GM21423 (cell line): ENCODE data around the gene OR6B3.

ENCODE experiments used
- ATAC-seq: cut with Tn5 transposase; IDR thresholded peaks from one replicate; pipeline ENCODE4 v1.9.1; 2021; ENCODE audit warnings: mild to moderate bottlenecking, moderate library complexity; ENCODE audit not compliant: unreplicated experiment

Gene OR6B3

DNA sequence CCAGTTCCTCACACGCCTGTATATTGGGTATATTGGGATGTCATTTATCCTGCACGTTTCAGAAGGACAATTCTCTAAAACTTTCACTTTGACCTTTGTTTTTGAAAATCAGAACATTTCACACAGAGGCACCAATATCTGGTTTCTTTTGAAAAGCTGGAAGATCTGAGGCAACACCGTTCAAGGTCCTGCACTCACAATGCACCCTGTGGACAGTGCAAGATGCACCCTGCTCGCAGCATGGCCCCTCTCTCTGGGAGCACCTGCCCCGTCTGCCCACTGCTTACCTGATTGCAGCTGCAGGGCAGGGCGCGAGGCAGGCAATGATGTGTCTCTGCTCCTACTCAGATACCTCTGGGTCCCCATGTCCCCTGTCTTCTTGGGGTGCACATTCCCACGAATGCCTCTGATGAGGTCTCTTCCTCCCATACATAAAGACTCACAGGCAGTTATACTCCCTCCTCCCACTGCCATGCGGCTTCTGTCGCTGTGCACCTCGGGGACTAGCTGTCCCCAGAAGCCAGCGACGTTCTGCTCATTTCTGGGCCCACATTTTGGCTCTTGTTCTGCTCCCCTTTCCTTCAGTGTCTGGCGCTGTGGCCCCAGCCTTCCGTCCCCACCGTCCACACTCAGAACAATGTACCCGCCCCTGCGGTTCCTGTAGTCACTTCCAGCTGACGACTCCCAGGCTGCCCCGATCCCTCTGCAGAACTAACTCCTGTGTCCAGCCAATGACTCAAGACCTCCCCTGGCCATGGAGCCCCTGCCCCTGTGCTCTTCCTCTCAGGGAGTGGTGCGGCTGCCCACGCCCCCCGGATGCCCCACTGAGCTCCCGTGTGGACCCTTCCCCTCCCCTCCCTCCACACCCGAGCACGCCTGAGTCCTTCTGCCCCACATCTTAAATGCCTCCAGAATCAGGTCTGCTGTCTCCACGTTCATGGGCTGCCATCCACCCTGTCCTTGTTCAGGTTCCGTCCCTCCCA lies at the start of gene OR6B3:
TSS of gene OR6B3 (minus strand) at position 349 of the 983 bp plus-strand sequence.
- ATAC-seq, result no peak

DNA sequence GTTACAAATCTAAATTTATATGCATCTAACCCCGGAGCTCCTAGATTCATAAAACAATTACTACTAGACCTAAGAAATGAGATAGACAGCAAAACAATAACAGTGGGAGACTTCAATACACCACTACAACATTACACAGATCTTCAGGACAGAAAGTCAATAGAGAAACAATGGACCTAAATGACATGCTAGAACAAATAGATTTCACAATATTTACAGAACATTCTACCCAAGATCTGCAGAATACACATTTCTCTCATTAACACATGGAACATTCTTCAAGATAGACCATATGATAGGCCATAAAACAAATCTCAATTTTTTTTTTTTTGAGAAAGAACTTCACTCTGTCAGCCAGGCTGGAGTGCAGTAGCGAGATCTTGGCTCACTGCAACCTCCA lies 45.0 kb upstream of the OR6B3 start:
- ATAC-seq, result no peak

DNA sequence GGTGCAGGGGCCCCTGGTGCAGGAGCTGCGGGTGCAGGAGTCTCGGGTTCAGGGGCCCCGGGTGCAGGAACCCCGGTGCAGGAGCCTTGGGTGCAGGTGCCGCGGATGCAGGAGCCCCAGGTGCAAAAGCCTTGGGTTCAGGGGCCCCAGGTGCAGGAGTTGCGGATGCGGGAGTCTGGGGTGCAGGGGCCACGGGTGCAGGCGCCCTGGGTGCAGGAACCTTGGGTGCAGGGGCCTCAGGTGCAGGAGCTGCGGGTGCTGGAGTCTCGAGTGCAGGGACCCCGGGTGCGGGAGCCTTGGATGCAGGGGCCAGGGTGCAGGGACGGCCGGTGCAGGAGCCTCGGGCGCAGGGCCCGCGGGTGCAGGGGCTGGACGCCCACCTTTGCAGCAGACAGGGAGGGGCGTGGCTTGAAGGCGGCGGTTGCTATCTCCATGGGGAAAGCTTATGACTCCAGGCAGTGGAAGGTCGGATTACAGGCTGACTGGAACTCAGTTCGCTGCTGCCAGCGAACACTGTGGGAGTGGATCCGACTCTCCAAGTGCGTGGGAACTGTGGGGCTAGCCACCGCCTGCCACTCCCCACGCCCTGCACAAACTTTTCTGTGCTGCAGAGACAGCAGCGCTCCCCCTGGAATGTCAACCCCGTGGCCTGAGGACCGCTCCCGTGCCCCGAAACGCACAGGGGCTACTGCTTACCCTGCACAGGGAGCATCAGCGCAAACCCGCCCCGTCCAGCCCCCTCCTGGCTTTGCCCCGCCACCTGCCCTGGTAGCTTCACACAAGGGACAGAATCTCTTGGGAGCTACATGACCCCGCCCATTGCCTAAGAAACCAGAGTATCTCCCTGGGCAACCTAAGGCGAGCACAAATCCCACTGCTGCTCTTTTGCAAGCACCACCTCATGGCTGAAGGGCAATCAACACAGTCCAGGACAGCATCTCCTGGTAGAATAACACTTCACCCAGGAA lies 42.5 kb upstream of the OR6B3 start:
- no peak for ATAC-seq

DNA sequence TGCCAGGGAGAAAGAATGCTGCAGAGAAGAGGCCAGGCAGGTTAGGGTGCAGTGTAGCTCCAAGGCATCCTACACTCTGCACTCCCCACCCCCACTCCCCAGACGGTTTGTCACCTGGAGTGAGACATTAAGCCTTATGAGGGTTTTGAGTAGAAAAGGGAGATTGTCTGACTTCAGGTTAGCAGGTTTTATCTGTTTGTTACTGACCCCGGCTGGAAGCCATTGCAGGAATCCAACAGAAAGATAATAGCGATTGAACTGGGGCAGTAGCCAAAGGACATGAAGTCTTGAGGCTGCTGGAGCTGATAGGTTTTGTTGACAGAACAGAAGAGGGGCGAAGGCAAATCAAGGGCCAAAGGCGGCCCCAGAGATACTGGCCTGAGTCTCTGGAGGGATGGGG lies 36.0 kb upstream of the OR6B3 start:
- no peak for ATAC-seq

DNA sequence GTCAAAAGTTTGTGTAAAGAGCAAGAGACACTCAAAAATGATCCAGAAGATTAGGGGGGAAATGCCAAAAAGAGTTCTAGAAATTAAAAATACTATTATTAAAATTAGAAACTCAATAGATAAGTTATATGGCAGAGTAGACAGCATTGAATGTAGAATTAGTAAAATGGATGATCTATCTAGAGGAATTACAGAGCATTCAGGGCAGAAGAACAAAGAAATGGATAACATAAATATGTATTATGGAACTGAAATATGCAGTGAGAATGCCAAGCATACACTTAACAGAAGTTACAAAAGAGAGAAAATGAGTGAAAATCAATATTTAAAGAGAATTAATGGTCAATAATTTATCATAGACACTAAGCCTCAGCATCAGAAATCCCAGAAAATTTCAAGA lies 33.2 kb upstream of the OR6B3 start:
- ATAC-seq, result no peak

DNA sequence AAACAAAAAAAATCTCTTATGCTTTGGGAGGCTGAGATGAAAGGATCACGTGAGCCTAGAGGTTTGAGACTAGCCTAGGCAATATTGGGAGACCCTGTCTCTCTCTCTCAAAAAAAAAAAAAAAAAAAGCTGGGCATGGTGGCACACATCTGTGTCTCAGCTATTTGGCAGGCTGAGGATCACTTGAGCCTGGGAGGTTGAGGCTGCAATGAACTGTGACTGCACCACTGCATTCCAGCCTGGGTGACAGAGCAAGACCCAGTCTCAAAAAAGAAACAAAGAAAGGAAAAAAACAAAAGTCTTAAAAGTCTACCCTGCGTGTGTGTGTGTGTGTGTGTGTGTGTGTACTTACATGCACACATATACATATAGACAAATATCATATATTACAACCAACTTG lies 25.3 kb upstream of the OR6B3 start:
- no peak for ATAC-seq

DNA sequence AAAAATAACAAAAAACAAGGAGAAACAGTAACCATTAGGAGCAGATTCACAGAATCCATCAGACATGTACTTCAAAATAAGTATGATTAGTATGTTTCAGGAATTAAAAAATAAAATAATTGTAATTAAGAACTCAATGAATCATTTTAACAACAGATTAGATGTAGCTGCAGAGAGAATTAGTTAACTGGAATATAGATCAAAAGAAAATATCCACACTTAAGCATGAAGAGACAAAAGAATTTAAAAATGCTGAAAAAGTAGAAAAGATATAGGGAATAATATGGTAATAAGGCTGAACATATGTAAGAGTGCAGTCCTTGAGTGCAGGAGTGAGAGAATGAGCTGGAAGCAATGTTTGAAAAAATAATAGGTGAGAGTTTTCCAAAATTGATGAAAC lies 24.1 kb upstream of the OR6B3 start:
- no peak for ATAC-seq

DNA sequence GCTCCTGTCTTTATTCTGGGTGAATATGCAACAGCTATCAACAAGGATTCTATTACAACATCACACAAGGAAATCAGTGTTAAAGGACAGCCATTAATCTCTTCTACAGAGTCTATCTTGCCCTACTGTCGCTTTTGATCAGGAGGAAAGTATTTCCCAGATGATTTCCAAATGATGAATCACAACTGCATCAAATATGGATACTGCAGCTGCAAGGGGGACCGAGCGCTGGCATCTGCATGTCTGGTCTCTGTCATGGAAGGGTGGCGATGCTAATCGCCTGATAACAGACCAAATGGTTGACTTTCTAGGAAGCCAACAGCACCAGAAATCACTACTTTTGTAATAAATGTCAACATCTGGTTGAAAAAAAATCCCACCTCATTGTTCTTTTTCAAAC lies 21.2 kb upstream of the OR6B3 start:
- ATAC-seq, result no peak

DNA sequence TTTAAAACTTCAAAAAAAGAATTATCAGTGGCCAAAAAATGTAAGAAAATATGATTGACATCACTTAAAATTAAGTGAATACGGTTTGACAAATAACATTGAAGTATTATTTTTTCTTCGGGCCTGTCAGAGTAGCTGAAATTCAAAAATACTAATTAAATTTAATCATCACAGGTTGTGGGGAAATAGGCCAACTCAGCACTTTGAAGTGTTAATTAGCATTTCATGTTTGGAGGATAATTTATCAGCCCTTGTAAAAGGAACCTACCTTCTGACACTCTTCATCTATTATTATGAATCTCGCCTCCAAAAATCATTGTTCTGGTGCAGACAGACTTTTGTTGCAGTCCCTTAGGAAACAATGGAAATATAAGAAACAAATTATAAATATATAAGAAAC lies 17.6 kb upstream of the OR6B3 start:
- no peak for ATAC-seq

DNA sequence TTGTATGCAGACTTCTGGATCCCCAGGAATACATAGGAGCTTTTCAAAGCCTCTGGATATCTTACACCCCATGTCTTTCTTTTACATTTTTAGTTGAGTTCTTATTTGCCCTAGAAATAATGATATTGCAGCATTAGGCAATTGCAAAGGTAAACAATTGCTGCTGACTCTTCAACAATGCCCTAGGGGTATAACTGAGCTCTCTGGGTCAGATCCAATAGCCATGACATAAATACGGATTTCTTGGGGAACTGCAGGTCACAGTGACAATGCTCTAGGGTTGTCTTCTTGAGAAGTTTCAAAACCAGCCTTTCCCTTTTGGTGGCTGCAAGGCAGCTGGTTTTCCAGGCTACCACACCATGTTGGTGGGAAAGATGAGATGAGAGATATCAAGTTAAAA lies 16.5 kb upstream of the OR6B3 start:
- no peak for ATAC-seq

DNA sequence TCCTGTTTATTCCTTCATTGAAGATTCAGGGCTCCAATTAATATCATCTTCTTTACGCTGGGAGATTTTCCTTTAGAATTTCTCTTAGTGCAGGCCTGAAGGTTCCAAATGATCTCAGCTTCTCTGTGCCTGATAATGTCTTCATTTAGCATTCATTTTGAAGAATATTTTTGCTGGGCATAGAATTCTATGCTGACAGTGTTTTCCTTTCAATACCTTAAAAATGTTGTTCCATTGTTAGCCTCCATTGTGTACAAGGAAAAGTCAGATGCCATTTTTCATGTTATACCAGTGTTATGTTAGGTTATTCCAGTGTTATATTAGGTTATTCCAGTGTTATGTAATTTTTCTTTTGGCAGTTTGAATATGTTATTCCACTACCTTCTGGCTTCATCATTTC lies 14.9 kb upstream of the OR6B3 start:
- ATAC-seq, result no peak

DNA sequence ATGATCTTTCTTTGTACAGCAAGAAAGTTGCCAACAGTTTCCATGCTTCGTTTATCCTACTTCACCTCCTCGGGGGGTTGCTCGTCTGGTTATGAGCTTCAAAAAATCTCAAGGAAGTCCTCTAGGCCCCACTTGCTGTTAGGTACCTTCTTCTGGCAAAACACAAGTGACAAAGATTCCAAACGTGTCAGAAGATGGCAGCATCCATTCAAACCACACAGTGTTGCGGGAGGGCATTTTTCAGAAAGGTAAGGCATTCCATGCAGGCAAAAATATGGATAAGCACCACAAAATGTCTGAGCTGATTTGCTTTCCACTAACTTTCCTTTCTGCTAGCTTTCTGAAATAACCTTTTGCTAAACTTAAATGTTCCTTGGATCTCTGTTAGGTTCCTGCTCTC lies 13.2 kb upstream of the OR6B3 start:
- ATAC-seq, result no peak

DNA sequence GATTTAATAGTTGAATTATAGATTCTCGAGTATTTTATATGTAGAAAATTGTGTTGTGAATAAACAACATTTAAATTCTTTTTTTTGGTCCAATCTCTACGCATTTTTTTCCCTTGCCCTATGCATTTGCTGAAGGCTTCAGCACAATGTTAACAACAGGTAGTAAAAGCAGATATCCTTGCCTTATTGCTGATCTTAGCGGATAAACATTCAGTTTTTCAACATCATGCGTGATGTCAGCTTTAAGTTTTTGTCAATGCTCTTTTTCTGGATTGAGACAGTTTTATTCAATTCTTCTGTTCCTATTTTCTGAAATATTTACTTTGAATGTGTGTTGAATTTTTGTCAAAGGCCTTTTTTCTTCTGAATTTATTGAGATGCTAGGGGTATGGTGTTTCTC lies 11.6 kb upstream of the OR6B3 start:
- no peak for ATAC-seq

DNA sequence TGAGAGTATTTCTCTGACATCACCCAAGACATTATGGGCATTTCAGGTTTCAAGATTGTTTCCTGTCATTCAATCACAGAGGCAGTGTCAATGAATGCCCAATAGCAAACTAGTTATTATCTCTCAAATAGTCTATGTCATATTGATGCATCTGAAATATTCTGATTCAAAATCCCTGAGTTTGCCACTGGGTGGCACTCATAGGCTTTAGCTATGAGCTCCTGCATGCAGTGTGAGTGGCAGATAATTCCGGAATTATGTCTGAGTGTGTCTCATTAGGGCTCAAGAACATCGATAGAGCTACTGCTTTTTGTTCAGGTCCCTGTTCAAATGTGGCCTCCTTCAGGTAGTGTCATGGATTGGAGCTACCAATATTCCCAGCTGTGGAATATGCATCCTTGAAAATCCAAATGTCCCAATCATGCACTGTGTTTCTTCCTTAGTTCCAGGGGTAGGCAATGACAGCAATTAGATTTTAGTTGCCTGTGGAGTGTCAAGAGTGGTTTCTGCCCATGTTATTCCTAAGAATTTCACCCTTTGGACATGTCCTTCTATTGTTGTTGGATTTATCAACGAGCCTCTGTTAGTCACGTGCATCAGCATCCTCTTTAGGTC lies 7.8 kb upstream of the OR6B3 start:
- ATAC-seq, result no peak

DNA sequence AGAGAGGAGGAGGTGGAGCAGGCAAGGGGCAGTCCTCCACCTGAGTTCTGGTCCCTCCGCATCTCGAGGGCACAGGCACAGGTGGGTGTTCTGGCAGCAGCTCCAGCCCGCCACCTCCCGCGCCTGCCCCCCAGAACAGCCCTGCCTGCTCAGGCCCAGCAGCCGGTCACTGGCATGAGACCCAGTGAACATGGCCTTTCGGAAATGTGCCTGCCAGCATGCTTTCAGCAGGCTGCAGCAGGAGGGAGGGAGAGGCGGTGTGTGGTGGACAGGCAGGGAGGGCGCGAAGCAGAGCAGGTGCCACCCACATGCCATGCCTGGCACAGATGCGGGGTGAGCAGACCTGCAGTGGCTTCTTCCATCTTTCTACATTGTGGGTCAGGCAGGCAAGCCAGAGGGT lies 3.4 kb upstream of the OR6B3 start:
- no peak for ATAC-seq

DNA sequence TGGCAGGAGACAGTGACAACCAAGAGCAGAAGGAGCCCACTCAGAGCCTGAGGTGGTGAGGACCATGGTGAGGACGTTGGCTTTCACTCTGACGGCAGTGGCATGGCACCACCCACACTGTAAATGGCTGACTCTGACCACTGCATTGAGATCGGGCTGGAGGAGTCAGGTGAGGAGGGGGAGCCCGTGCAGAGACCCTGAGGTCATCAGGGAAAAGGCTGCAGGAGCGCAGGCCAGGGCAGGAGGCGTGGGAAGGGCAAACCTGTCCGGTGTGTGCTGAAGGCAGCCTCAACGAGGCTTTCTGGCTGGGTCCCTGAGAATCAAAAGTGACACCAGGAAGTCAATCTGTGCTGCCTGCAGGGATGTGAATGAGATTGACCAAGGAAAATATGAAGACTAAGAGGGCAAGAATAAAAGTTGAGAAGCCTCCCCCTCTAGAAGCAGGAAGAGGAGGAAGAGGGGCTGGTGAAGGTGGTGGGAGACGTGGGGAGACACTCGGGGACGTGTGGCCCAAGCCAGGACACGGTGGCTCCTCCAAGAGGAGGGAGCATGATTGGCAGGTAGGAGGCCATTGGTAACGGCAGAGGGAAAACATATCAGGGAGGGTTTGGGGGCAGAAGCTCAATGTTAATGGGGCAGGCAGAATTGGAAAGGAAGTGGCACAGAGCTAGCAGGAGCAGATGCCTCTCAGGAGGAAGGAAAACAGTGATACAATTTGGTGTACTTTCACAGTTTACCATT lies 2.0 kb upstream of the OR6B3 start:
- no peak for ATAC-seq

DNA sequence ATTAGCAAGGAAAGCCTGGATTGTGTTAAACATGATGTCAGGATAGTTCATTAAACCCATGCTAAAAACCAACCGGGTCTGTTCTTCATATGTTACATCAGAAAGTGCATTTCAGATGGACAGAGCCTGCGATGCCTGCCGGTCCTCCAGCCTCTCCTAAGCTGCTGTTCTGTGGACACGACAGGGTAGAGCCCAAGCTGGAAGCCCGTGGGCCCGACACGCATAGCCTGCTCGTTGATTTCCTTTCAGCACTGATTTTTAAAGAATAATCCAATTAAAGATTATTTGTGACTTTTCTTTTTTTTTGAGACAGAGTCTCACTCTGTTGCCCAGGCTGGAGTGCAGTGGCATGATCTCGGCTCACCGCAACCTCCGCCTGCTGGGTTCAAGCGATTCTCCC lies 797 bp downstream of the OR6B3 start:
- no peak for ATAC-seq

DNA sequence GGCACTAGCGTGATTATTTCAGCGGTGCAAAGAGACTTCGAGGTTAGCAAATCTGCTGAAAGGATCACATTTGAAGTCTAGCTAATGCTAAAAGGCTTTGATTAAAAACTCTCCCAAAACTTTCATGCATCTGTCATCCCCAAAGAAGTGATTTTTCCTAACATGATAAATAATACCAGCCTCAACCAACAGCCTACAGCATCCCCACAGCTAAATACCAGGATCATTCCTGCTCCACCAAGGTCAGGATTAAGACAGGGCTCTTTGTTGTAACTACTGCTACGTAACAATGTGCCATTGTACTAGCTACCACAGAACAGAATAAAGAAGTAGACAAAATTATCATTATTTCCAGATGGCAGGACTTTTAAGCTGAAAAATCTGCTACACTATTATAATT lies 1.6 kb downstream of the OR6B3 start:
- ATAC-seq, result no peak

DNA sequence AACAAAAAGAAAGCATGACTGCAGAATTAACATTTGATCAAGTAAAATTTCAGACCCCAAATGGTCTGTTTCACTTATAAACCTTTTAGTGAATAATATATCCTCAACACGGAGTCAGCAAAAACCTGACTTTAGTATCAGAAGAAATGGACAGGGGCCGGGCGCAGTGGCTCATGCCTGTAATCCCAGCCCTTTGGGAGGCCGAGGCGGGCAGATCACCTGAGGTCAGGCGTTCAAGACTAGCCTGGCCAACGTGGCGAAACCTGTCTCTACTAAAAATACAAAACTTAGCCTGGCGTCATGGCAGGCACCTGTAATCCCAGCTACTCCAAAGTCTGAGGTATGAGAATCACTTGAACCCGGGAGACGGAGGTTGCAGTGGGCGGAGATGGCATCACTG lies 3.0 kb downstream of the OR6B3 start:
- no peak for ATAC-seq

DNA sequence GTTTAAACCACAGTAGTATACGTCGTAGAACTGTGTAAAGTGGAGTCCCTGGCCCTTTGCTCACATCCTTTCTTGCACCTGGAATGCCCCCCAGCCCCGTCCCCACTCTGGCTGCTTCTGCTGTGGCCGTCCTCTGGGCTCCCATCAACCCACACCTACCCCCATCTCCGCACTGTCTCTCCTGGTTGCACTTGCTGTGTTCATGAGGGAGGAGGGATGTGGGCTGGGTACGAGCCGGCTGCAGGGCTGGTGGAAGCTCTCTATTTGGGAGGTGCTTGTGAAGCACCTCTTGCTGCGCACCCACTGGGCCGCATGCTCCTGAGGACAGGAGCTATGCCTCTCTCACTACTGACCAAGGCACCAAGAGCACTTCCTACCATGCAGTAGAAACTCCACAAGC lies 5.1 kb downstream of the OR6B3 start:
- no peak for ATAC-seq

DNA sequence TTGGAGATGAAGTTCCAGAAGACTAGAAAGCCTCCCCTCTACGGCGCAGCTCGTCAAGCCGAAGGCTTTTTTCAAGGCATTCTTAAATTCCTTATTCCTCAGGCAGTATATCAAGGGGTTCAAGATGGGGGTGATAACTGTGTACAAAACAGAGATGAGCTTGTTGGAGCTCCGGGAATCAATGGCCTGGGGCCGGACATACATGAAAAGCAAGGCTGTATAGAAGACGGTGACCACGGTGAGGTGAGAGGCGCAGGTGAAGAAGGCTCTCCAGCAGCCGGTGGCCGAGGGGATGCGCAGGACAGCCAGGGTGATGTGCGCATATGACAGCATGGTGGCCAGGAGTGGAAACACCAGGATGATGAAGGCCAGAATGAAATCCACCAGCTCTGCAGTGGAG lies 8.2 kb downstream of the OR6B3 start:
- no peak for ATAC-seq
